HUES6 (cell line): ENCODE data around the gene ATP6V0D1.

ENCODE experiments used
- H3K27ac ChIP-seq: 2 replicates; pipeline ENCODE4 v1.7.0; 2013; ENCODE audit warnings: low read depth, mild to moderate bottlenecking, low read length, inconsistent platforms
- H3K27me3 ChIP-seq: 2 replicates; pipeline ENCODE4 v1.6.1; 2013; ENCODE audit warnings: low read length; ENCODE audit not compliant: control insufficient read depth, insufficient read depth
- H3K36me3 ChIP-seq: 2 replicates; pipeline ENCODE4 v1.6.1; 2013; ENCODE audit warnings: low read length; ENCODE audit not compliant: control insufficient read depth, insufficient read depth
- H3K4me1 ChIP-seq: 2 replicates; pipeline ENCODE4 v1.6.1; 2013; ENCODE audit warnings: low read length; ENCODE audit not compliant: control insufficient read depth, insufficient read depth
- H3K4me3 ChIP-seq: 2 replicates; pipeline ENCODE4 v1.5.1; 2013; ENCODE audit warnings: low read depth, low read length
- H3K9ac ChIP-seq: one replicate; pipeline ENCODE4 v1.6.1; 2013; ENCODE audit warnings: mild to moderate bottlenecking, low read length
- H3K9me3 ChIP-seq: 2 replicates; pipeline ENCODE4 v1.6.1; 2013; ENCODE audit warnings: low read depth, low read length; ENCODE audit not compliant: control insufficient read depth, insufficient read depth

Gene ATP6V0D1

DNA sequence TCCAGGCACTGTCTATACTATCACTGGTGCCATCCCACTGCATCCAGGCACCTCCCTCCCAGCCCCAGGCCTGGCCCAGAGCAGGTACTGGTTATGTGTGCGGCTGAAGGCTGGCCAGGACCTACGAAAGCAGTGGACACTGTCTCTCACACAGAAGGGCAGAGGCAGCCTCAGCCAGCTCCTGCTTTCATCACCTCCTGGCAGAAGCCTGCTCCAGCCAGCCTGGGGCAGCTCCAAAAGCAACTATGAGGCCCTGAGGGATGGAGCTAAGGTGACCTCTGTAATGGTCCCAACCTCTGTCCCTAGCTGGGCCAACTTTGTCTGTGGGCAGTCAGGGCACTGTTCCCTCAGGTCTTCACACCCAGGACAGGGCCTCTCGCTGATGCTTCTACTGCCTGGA lies 31.2 kb downstream of the ATP6V0D1 start:
- H3K4me3 ChIP-seq = no peak overlapping the region
- no peak overlapping the region for H3K9ac ChIP-seq
- H3K27me3 ChIP-seq = no peaks in the 10 kb centered on the region
- no peak overlapping the region for H3K27ac ChIP-seq
- H3K36me3 ChIP-seq = peaks cover 17% of the 10 kb centered on the region
- H3K4me1 ChIP-seq = peaks cover 1% of the 10 kb centered on the region; the same call in 1 of the 2 replicates
- H3K9me3 ChIP-seq = no peaks in the 10 kb centered on the region

DNA sequence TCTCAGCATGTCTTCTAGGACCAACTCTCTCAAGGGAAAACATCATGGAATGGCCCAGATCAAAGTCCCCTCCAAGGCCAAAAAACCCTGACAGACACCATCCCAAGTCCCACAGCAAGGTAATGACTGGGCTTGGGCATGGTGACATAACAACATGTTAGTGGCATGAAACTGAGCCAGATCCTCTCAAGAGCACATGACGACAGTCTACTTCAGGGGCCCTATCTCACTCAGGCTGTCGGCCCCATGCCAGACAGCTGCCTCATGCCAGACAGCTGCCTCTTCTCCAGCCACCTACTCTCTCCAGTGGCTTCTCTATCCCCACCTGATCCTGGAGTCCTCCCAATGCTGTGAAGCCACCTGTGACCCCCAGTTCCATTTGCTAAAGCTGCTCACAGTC lies 31.6 kb downstream of the ATP6V0D1 start:
- no peaks in the 10 kb centered on the region for H3K9me3 ChIP-seq
- H3K36me3 ChIP-seq = peaks cover 17% of the 10 kb centered on the region
- H3K9ac ChIP-seq = no peak overlapping the region
- peaks cover 5% of the 10 kb centered on the region for H3K4me1 ChIP-seq
- H3K27ac ChIP-seq = no peak overlapping the region
- H3K4me3 ChIP-seq = no peak overlapping the region
- no peaks in the 10 kb centered on the region for H3K27me3 ChIP-seq

DNA sequence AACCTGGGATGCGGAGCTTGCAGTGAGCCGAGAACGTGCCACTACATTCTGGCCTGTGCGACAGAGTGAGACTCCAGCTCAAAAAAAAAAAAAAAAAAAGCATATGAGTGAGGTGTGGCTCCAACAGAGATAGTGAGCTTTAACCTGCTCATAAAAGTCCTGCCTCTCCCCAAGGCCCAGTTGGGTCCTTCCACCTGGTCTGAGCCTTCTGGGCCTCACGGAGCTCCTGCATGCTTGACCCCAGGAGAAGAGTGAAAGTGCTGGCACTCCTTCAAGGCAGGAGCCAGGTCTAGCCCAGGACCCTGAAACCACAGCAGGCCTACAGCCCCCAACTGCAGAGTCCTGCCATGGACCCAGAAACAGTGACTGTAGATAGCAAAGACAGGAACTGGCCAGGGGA lies 32.4 kb downstream of the ATP6V0D1 start:
- no peak overlapping the region for H3K27ac ChIP-seq
- no peak overlapping the region for H3K4me3 ChIP-seq
- no peaks in the 10 kb centered on the region for H3K9me3 ChIP-seq
- no peaks in the 10 kb centered on the region for H3K27me3 ChIP-seq
- H3K36me3 ChIP-seq = peaks cover 17% of the 10 kb centered on the region
- no peak overlapping the region for H3K9ac ChIP-seq
- peaks cover 8% of the 10 kb centered on the region; the same call in 1 of the 2 replicates for H3K4me1 ChIP-seq

DNA sequence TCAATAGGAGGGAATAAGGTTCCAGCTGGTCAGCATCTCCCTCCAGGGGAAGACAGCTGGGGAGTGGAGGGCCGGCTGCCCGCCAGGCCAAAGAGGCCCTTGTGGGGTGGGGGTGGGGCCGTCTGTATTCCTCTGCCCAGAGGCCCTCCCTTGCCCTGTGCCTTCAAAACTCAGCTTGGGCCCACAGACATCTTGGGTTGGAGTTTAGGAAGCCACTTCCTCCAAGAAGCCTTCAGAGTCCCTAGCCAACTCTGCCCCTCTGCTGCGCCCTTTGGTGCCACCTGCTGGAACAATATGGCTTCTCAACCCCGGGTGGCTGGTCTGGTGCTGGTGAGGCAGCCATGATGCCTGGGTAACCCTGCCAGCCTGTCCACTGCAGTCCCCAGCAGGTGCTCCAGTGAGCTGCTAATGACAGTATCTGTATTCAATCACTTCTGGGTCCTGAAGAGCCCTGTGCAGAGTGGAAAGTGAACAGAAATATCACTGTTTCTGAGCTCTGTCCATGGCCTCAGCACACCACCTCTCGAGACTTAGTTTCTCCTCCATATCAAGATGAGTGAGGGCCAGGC lies 33.4 kb downstream of the ATP6V0D1 start:
- no peak overlapping the region for H3K4me3 ChIP-seq
- H3K9ac ChIP-seq = no peak overlapping the region
- peaks cover 8% of the 10 kb centered on the region; the same call in 1 of the 2 replicates for H3K4me1 ChIP-seq
- H3K27me3 ChIP-seq = no peaks in the 10 kb centered on the region
- no peak overlapping the region for H3K27ac ChIP-seq
- peaks cover 10% of the 10 kb centered on the region; the same call in 1 of the 2 replicates for H3K36me3 ChIP-seq
- no peaks in the 10 kb centered on the region for H3K9me3 ChIP-seq

DNA sequence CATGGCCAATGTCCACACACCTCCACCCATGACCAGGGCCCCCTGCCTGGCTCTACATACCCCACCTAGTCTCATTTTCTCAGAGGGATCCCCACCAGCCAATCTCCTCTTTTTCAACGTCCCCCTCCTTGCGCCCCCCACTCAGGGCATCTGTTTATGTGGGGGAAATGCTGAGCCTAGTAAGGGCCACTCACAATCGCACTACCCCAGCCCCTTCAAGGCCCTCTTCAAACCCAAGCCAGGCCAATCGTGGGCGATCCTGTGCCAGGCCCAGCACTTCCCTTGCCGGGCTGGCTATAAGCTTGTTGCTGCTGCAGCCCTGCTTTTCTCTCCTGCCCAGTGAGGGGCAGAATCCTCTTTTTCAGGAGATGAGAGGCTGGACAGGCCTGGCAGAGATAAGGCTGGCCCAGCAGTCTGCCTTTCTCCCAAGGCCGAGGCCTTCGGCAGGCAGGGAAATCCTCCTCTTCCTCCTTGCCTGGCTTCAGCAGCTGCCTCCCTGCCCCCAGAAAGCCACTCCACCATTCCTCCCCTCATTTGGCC lies 33.9 kb downstream of the ATP6V0D1 start:
- Histone ChIP-seq H3K4me3 (no peak overlapping the region), H3K9ac (no peak overlapping the region), H3K27me3 (no peaks in the 10 kb centered on the region), H3K4me1 (peaks cover 8% of the 10 kb centered on the region; the same call in 1 of the 2 replicates), H3K36me3 (peaks cover 6% of the 10 kb centered on the region; the same call in 1 of the 2 replicates), H3K9me3 (no peaks in the 10 kb centered on the region), H3K27ac (no peak overlapping the region)

DNA sequence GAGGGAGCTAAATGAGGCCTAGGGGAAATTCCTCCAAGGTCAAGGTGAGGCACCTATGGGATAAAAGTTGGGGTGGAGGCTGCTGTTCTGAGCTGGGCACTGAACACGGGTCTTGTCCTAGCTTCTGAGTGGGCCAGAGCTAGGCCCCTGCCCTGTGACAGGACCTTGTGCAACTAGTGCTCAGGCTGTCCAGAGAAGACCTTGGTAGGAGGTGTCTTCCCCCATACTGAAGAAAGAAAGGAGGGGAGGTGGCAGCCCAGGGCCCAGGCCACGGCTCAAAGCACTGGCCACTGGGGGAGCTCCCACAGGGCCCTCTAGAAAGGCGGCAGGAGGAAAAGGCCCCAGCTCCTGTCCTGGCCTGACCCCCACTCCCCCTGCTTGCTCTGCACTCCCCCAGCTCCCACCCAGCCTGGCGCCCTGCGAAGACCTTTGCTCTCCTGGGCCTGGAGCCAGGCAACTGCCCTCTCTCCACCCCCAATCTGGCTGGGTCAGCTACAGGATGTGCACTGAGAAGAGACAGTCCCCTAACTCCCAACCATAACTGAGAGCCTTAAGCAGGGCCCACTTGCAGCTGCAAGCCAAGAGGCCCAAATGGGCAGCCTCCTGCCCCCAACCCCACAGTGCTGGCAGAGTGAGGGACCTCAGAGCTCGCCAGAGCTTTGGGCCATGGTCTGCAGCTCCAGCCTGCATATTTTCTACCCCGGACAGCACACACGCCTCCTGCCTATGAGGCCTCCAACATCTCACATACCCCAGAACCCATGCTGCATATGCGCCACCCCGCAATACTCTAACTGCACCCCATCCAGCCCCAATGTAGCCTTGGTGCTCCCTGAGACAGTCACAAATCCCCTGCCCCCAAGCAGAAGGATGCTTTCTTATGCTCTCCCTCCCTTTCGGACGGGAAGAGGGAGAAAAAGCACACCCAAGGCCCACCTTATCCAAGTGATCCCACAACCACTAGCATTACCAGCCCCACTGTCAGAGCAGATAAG lies 34.7 kb downstream of the ATP6V0D1 start:
- Histone ChIP-seq H3K27me3 (no peaks in the 10 kb centered on the region), H3K9me3 (no peaks in the 10 kb centered on the region), H3K9ac (no peak overlapping the region), H3K4me3 (no peak overlapping the region), H3K36me3 (no peaks in the 10 kb centered on the region), H3K27ac (no peak overlapping the region), H3K4me1 (peaks cover 8% of the 10 kb centered on the region; the same call in 1 of the 2 replicates)

DNA sequence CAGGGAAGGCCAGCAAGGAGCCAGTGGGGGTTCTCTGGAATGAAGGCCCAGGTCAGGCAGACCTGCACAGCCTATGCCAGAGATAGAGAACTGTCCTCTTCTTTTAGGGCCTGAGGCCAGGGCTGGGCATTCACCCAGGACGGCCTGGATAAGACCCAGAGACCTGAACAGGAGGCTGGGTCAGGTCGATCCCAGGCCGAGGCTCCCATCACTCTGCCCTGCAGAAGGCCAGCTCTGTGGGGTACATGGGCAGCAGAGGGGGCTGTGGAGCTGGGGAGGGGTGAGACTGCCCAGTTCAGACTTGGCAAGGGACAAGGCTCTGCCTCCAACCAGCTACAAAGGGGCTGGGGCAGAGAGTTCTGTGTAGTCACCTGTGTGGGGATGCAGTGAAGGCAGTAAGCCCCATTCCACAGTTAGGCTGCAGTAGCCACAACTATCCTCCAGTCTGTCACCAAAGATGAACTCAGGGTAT lies 35.5 kb downstream of the ATP6V0D1 start:
- H3K9ac ChIP-seq = no peak overlapping the region
- no peak overlapping the region for H3K27ac ChIP-seq
- H3K9me3 ChIP-seq = no peaks in the 10 kb centered on the region
- H3K27me3 ChIP-seq = no peaks in the 10 kb centered on the region
- H3K4me1 ChIP-seq = peaks cover 8% of the 10 kb centered on the region; the same call in 1 of the 2 replicates
- no peak overlapping the region for H3K4me3 ChIP-seq
- no peaks in the 10 kb centered on the region for H3K36me3 ChIP-seq

DNA sequence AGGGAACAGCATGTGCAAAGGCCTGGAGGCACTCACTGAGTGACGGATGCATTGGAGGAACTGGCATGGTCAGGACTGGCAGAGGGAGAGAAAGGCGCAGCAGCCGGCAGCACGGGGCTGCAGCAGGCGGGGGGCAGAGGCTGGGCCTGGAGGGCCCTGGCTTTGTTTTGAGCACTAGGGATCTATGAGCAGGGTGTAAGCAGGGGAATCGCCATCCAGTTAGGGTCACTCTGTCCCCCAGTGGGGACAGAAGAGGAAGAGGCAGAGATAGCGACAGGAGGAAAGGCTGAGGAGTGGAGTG lies 35.9 kb downstream of the ATP6V0D1 start:
- Histone ChIP-seq H3K27ac (no peak overlapping the region), H3K4me1 (peaks cover 8% of the 10 kb centered on the region; the same call in 1 of the 2 replicates), H3K27me3 (no peaks in the 10 kb centered on the region), H3K4me3 (no peak overlapping the region), H3K36me3 (no peaks in the 10 kb centered on the region), H3K9me3 (no peaks in the 10 kb centered on the region), H3K9ac (no peak overlapping the region)

DNA sequence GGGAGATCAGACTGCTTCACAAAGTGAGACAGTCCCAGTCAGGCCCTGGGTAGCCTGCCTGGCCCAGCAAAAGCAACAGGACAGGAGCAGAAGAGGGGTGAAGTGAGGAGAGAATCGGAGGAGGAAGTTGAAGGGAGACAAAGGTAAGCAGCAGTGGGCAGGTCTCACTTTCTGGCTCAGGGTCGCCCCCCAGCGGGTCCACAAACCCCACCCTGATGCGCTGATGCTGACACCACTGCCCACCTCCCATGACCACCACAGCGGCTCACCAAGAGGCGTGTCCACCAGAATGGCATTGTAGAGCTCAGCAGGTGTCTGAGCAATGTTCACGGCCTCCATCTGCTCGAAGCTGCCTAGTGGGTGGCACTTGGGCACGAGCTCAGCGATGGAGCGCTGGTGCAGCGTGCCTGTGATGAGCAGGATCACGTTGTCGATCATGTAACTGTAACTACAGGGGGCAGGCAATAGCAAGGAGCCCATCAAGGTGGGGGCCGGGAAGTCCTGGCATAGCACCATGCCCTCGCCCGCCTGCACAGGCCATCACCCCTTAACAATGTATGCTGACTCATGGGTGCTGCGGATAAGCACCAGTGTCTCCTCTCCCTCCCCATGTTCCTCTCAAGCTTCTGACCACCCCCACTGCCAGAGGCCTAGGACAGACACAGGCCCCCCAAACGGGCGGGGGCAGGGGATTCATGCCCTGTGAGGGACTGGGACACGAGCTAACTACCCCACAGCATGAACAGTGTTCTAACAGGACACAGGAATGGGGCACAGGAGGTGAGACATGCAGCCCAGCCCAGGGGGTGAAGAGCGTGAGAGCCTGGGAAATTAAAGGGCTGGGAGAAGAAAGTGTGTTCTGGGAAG lies 36.5 kb downstream of the ATP6V0D1 start:
- Histone ChIP-seq H3K9ac (no peak overlapping the region), H3K27me3 (no peaks in the 10 kb centered on the region), H3K27ac (no peak overlapping the region), H3K9me3 (no peaks in the 10 kb centered on the region), H3K4me1 (peaks cover 8% of the 10 kb centered on the region; the same call in 1 of the 2 replicates), H3K36me3 (no peaks in the 10 kb centered on the region), H3K4me3 (no peak overlapping the region)

DNA sequence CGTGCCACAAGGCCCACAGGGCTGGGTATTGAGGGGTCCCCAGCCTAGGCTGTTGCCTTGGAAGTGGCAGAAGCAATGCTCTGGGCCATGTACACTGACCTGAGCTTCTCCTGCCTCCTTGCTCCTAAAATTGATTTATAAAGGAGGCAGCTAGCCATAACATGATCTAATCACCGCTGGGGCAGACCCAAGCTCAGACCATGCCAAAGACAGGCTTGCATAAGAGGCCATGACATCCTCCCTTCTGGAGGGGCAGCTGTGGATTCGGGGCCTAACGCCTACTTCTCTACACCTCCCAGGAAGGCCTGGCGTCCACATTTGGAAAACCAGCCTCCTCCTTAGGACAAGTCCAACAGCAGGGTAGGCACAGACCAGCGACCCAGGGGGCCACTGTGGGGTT lies 37.7 kb downstream of the ATP6V0D1 start:
- peaks cover 11% of the 10 kb centered on the region for H3K36me3 ChIP-seq
- H3K9ac ChIP-seq = no peak overlapping the region
- H3K4me1 ChIP-seq = peaks cover 8% of the 10 kb centered on the region; the same call in 1 of the 2 replicates
- H3K27ac ChIP-seq = no peak overlapping the region
- H3K27me3 ChIP-seq = no peaks in the 10 kb centered on the region
- H3K9me3 ChIP-seq = no peaks in the 10 kb centered on the region
- H3K4me3 ChIP-seq = no peak overlapping the region
